Heart right ventricle (tissue), 16 donors: ENCODE data around the gene SLAMF6. TPM values are rescaled to one million over a fixed set of nuclear protein-coding genes. Genes with fewer than 3 reads are reported as not detected.
A peak's percentile ranks its signal among the peaks of the same experiment; 100 is the strongest.

Source experiments
- ATAC-seq, 8 donors: fragments of 200-7000 bp; cut with Tn5 transposase; one replicate each; pipeline ENCODE4 v1.9.1; 2020; ENCODE audit warnings: mild to moderate bottlenecking in 8 of 8, moderate library complexity in 8 of 8, moderate number of reproducible peaks in 1 of 8
- DNase-seq, 2 donors: peaks; one replicate each; pipeline ENCODE4 v3.0.0-alpha.2; 2020
- H3K27ac ChIP-seq, 10 donors: fragments of 200-600 bp; sonication (generic) in 2 of 10; one replicate each; pipeline versions ENCODE4 v1.5.0 to v1.8.0; 2020 to 2022; ENCODE audit warnings: mild to moderate bottlenecking in 3 of 10
- H3K27me3 ChIP-seq, 7 donors: fragments of 200-600 bp; one replicate each; pipeline ENCODE4 v1.8.0; 2021 to 2022; ENCODE audit warnings: mild to moderate bottlenecking in 2 of 7
- H3K36me3 ChIP-seq, 9 donors: fragments of 200-600 bp; sonication (generic) in 1 of 9; one replicate each; pipeline versions ENCODE4 v1.5.0 to v1.8.0; 2020 to 2022; ENCODE audit warnings: mild to moderate bottlenecking in 2 of 9
- H3K4me1 ChIP-seq, 9 donors: fragments of 200-600 bp; sonication (generic) in 1 of 9; one replicate each; pipeline versions ENCODE4 v1.5.0 to v1.8.0; 2020 to 2022; ENCODE audit warnings: mild to moderate bottlenecking in 4 of 9
- H3K4me3 ChIP-seq, 10 donors: fragments of 200-600 bp; sonication (generic) in 2 of 10; one replicate each; pipeline versions ENCODE4 v1.5.0 to v1.8.0; 2020 to 2022; ENCODE audit warnings: mild to moderate bottlenecking in 7 of 10, moderate library complexity in 2 of 10
- H3K9me3 ChIP-seq, 11 donors: fragments of 200-600 bp in 10 of 11; sonication (generic) in 2 of 11; one replicate each; pipeline versions ENCODE4 v1.5.0 to v1.8.0; 2013 to 2022; ENCODE audit warnings: mild to moderate bottlenecking in 2 of 11, control low read depth in 1 of 11, moderate library complexity in 1 of 11
- WGBS, 2 donors: extraction: QIAGEN DNeasy Blood & Tissue Kit; methylation state at CpG; one replicate each; pipeline ENCODE4 v1.1.7; 2013; ENCODE audit warnings: inconsistent platforms in 1 of 2; 5-methylcytosine and 5-hydroxymethylcytosine counted together
- intact Hi-C, 10 donors: fragments of 100-400 bp; cut with DNase I; formaldehyde crosslinking; loops; one replicate each; pipeline versions ENCODE4 v1.11.1 to v1.14.2; 2022
- polyA plus RNA-seq, 2 donors: library from polyadenylated mRNA; stranded (reverse); fragments of 200-250 nt; gene quantifications; one replicate each; pipeline ENCODE4 v1.2.3, GENCODE V29; 2013
- total RNA-seq, 10 donors: library from RNA; stranded (reverse); fragmentation: NEBNext Ultra II Directional in 3 of 10; extraction: Animal tissue kit (Norgen Biotek cat#: 25700) in 3 of 10; gene quantifications; one replicate each; pipeline versions ENCODE4 v1.2.1 to v1.2.4, GENCODE V29; 2021 to 2023
- TF ChIP-seq, protein P1 (sequence below), 9 donors: fragments of 200-600 bp; sonication (generic) in 2 of 9; IDR thresholded peaks; one replicate each; pipeline versions ENCODE4 v1.5.0 to v1.8.0; 2021 to 2022; ENCODE audit warnings: antibody characterized with exemption in 9 of 9, mild to moderate bottlenecking in 5 of 9, moderate library complexity in 1 of 9
- donor health status: Arrhythmogenic right ventricular cardiomyopathy.
- donor health status: ischemic (EF 13 %, LVEDD 7.1; RV severe dilation, severe dysfunction).
- donor health status: healthy with polysubstance abuse.
- donor health status: DM: no; HTN: yes; CAD: no.
- donor health status: DM: no; HTN: no; CAD: no.
- donor health status: ischemic (EF 25% LVEDD 6.9; RV normal size, moderate dysfunction).
- donor health status: ischemic (EF 25% LVEDD 5.7; RV mildly dilated, moderate dysfunction).
- donor health status: healthy.
- donor health status: DM: yes; HTN: yes; CAD: no.
- donor health status: Ischemic cardiomyopathy.
- donor health status: ischemic (EF 35%, LVEDD 5.7; RV mildly dilated, moderate dysfunction).
- donor health status: nonischemic (EF 11% LVEDD 7.7; RV severe dilation, severe dysfunction).
- donor health status: DM: yes; HTN: yes; CAD: no.
- donor health status: PGD.
- donor health status: ischemic (EF 29% LVEDD 5.4; RV normal size, mild dysfunction).
- donor health status: nonischemic (EF 23%, LVEDD 6.1; RV moderate dilation, normal function).

The SLAMF6 gene
- total and polyA plus RNA-seq, 12 donors, result 0.10 to 2.7 (median 0.33) TPM; not detected in 3

DNA sequence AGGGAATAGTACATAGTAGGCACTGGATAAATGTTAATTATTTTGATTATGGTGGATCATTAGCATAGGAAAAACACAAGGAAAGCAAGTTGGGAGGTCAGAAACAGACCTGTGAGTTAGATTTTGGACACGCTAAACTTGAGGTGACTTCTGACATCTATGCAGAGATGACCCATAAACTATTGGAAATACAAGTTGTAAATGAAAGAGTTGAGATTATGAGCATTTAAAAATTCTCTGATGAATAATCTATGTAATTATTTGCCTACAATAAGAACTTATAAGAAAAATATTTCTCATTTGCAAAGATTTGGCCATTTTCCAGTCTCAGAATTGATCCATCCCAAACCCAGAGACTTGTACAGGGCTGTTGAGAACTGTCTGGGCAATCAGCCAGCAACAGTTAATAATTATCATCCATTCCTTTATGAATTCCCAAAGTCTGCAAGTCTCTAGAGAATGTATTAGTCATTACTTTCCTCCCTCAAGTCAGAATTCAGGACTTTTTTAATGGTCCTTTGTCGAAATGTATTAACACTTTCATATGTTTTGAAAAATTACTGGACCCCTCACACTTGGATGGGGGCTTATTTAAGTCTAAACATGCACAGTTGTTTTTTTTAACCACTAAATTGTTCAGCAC lies 19.4 kb upstream of the SLAMF6 start:
- TF ChIP-seq, protein P1, sequence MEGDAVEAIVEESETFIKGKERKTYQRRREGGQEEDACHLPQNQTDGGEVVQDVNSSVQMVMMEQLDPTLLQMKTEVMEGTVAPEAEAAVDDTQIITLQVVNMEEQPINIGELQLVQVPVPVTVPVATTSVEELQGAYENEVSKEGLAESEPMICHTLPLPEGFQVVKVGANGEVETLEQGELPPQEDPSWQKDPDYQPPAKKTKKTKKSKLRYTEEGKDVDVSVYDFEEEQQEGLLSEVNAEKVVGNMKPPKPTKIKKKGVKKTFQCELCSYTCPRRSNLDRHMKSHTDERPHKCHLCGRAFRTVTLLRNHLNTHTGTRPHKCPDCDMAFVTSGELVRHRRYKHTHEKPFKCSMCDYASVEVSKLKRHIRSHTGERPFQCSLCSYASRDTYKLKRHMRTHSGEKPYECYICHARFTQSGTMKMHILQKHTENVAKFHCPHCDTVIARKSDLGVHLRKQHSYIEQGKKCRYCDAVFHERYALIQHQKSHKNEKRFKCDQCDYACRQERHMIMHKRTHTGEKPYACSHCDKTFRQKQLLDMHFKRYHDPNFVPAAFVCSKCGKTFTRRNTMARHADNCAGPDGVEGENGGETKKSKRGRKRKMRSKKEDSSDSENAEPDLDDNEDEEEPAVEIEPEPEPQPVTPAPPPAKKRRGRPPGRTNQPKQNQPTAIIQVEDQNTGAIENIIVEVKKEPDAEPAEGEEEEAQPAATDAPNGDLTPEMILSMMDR (IDR thresholded peaks at IDR 0.05), result no peak
- no peak for DNase-seq
- H3K4me1 ChIP-seq, result peaks cover 0 to 62% (median 14%) of the 10 kb centered on the region in 9 donors

DNA sequence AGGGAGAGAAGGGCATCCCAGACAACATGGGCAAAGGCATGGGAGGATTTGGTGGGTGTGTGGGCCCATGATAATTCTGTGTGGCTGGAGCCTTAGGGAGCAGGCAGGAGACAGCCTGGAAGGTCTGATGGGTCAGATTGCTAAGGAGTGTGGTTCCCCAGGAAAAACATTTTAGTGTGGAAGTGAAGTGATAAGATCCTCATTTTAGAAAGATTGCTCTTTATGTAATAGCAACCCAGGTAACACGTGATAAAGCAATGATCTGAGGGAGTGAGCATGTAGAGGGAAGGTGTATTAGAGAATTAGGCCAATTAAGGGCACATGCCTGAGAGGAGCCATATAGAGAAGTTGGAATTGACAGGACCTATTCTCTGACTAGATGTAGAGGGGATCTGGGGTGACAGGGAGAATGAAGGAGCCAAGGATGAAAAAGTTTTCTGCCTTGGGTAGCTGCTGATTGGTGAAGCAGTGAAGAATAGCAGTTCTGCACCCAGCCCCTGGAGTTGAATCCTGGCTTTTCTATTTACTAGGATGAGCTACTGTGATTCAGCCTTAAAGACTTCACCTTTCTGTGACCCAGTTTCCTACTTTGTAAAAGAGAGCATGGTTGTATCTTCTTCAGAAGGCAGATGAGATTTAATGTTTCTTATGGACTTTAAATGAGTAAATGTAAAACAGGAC lies 18.7 kb upstream of the SLAMF6 start:
- Histone ChIP-seq H3K27ac (peak overlapping the region in 1 of 10 donors; percentile 44), H3K4me3 (no peak overlapping the region), H3K9me3 (peaks cover 0 to 7% (median 0%) of the 10 kb centered on the region in 11 donors), H3K27me3 (no peaks in the 10 kb centered on the region), H3K36me3 (no peaks in the 10 kb centered on the region), H3K4me1 (peaks cover 0 to 57% (median 14%) of the 10 kb centered on the region in 9 donors)
- 68 to 70% methylated on average over 1 of the region's 1 CpG for WGBS, 2 donors
- intact Hi-C loops, result no loop called here
- DNase-seq, result no peak
- no peak for ATAC-seq
- TF ChIP-seq, protein P1 (IDR thresholded peaks at IDR 0.05), result no peak

More for the DNA sequence above, 19.4 kb upstream of the SLAMF6 start:
- Histone ChIP-seq H3K9me3 (peaks cover 0 to 3% (median 0%) of the 10 kb centered on the region in 11 donors), H3K27me3 (no peaks in the 10 kb centered on the region), H3K4me3 (no peak overlapping the region), H3K36me3 (peaks cover 0 to under 1% (median 0%) of the 10 kb centered on the region in 9 donors), H3K27ac (peak overlapping the region in 1 of 10 donors; percentile 44)
- 0 to 33% methylated on average over 2 of the region's 2 CpGs for WGBS, 2 donors
- no peak for ATAC-seq
- intact Hi-C loops, result no loop called here

DNA sequence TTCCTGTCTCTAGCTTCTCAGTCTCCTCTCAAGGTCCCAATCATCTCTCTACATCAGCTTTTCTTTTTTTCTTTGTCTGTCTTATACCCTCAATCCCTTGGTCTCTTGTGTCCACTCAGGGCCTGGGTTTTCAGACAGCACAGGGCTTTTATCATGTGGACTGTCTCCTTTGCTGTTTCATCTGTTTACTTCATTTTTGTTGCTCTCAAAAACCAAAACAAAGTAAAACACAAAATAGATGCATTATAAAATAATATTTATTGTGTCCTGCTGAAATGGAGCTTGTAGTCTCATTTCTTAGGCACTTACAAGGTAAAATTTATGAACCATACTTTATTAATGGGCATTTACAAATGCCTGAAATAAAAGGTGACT lies 17.8 kb upstream of the SLAMF6 start:
- intact Hi-C loops, result no loop called here
- peak overlapping the region in 2 of 10 donors; percentile 12 to 78 for H3K27ac ChIP-seq
- DNase-seq (no peak), ATAC-seq (no peak)
- H3K9me3 ChIP-seq, result peaks cover 0 to 16% (median 2%) of the 10 kb centered on the region in 11 donors
- H3K4me1 ChIP-seq, result peaks cover 0 to 49% (median 14%) of the 10 kb centered on the region in 9 donors
- H3K36me3 ChIP-seq, result no peaks in the 10 kb centered on the region
- no peaks in the 10 kb centered on the region for H3K27me3 ChIP-seq
- H3K4me3 ChIP-seq, result no peak overlapping the region
- TF ChIP-seq, protein P1 (IDR thresholded peaks at IDR 0.05), result no peak

DNA sequence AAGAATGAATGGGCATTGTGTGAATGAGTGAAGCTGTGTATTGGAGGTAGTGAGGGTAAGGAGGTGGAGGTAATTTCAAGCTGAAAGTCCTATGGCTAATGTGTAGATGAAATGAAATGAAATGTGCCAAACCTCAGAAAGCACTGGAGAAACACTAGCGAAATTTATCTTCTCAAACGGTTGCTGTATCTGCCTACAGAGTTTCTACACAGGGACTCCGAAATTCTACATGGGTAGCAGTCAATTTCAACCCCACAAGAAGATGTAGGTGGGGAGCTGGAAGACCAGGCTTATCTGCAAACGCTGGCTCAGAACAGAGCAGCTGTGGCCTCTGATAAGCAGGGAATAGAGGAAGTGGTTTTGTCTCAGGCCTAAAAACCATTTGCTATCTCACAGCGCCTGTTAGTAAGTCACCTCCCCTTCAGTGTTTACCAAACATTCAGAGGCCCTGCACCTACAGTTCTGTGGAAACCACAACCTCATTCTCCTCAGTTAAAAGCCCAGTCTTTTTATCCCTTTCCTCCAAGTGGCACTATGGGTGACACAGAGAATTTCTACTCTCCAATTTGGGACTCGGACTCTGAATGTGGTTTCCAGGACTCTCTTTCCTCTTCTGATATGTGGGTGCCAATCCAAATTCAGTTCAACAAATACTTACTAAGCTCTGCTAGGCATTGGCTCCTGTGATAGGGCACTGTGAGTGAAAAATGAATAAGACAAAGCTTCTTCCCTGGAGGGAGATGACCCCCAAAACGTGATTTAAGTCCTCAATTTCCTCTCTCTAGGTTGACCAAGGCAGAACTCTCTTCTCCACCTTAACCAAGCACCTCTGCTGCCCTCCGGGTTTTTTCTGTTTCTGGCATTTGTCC lies 17.2 kb upstream of the SLAMF6 start:
- Histone ChIP-seq H3K27me3 (no peaks in the 10 kb centered on the region), H3K9me3 (peaks cover 0 to 23% (median 6%) of the 10 kb centered on the region in 11 donors), H3K36me3 (no peaks in the 10 kb centered on the region), H3K27ac (peak overlapping the region in 2 of 10 donors; percentile 12 to 78), H3K4me3 (no peak overlapping the region), H3K4me1 (peaks cover 0 to 45% (median 14%) of the 10 kb centered on the region in 9 donors)
- peak in 6 of 8 donors; percentile 44 to 71 (median 59) for ATAC-seq
- DNase-seq, result peak in 1 of 2 donors; percentile 10
- TF ChIP-seq, protein P1 (IDR thresholded peaks at IDR 0.05), result no peak
- intact Hi-C loops, result no loop called here
- WGBS, 2 donors, result 32 to 42% methylated on average over 8 of the region's 8 CpGs
